Mucosa of rectum (tissue), 2 donors: Measurements from ENCODE around the gene CDC27.
"Not testable (repeated sequence)": the region's sequence is repeated elsewhere in the genome, so short reads cannot be mapped to it uniquely, and the experiment has no call there.

Source experiments
- H3K27ac ChIP-seq, 2 donors: one replicate each; pipeline ENCODE4 v1.7.0; 2013; ENCODE audit warnings: inconsistent platforms in 2 of 2, low read depth in 2 of 2, low read length in 2 of 2
- H3K27me3 ChIP-seq, 2 donors: one replicate each; pipeline ENCODE4 v1.7.0; 2013; ENCODE audit warnings: low read length in 2 of 2; ENCODE audit not compliant: control insufficient read depth in 2 of 2, insufficient read depth in 2 of 2
- H3K36me3 ChIP-seq, 2 donors: one replicate each; pipeline ENCODE4 v1.7.0; 2013; ENCODE audit warnings: low read length in 2 of 2; ENCODE audit not compliant: control insufficient read depth in 2 of 2, insufficient read depth in 2 of 2
- H3K4me1 ChIP-seq, 2 donors: one replicate each; pipeline ENCODE4 v1.7.0; 2013; ENCODE audit warnings: low read length in 2 of 2, mild to moderate bottlenecking in 1 of 2; ENCODE audit not compliant: control insufficient read depth in 2 of 2, insufficient read depth in 2 of 2
- H3K4me3 ChIP-seq, 2 donors: one replicate each; pipeline ENCODE4 v1.7.0; 2013; ENCODE audit warnings: low read length in 2 of 2
- H3K9ac ChIP-seq, 2 donors: one replicate each; pipeline ENCODE4 v1.7.0; 2013; ENCODE audit warnings: low read length in 2 of 2, low read depth in 1 of 2, mild to moderate bottlenecking in 1 of 2
- H3K9me3 ChIP-seq, 2 donors: one replicate each; pipeline ENCODE4 v1.7.0; 2013; ENCODE audit warnings: low read length in 2 of 2; ENCODE audit not compliant: control insufficient read depth in 2 of 2
- donor health status: healthy.
- donor health status: Normal muscosa, but diverticular disease.

CDC27 gene

GRCh38 chr17:47078801-47079200, 110.3 kb downstream of the CDC27 start:
- Histone ChIP-seq H3K4me1 (no peaks in the 10 kb centered on the region), H3K9ac (no peak overlapping the region), H3K9me3 (no peaks in the 10 kb centered on the region), H3K36me3 (no peaks in the 10 kb centered on the region), H3K4me3 (no peak overlapping the region), H3K27me3 (no peaks in the 10 kb centered on the region), H3K27ac (no peak overlapping the region)

GRCh38 chr17:47077576-47077975, 111.5 kb downstream of the CDC27 start:
- Histone ChIP-seq H3K9me3 (no peaks in the 10 kb centered on the region), H3K4me3 (no peak overlapping the region), H3K36me3 (no peaks in the 10 kb centered on the region), H3K4me1 (no peaks in the 10 kb centered on the region), H3K9ac (no peak overlapping the region), H3K27ac (no peak overlapping the region), H3K27me3 (no peaks in the 10 kb centered on the region)

- no peaks in the 10 kb centered on the region for H3K4me1 ChIP-seq
- no peak overlapping the region for H3K27ac ChIP-seq
- no peak overlapping the region for H3K4me3 ChIP-seq
- H3K9me3 ChIP-seq: no peaks in the 10 kb centered on the region
- no peaks in the 10 kb centered on the region for H3K36me3 ChIP-seq
- no peak overlapping the region for H3K9ac ChIP-seq
- no peaks in the 10 kb centered on the region for H3K27me3 ChIP-seq
Observed at GRCh38 chr17:47076171-47076570, 112.9 kb downstream of the CDC27 start.

GRCh38 chr17:47074361-47074760, 114.7 kb downstream of the CDC27 start:
- not testable (repeated sequence) for H3K36me3 ChIP-seq, H3K27me3 ChIP-seq, H3K4me1 ChIP-seq, H3K27ac ChIP-seq, H3K4me3 ChIP-seq, H3K9ac ChIP-seq, H3K9me3 ChIP-seq

GRCh38 chr17:47073629-47074028, 115.5 kb downstream of the CDC27 start:
- not testable (repeated sequence) for H3K27me3 ChIP-seq, H3K4me3 ChIP-seq, H3K36me3 ChIP-seq, H3K9me3 ChIP-seq, H3K4me1 ChIP-seq, H3K9ac ChIP-seq, H3K27ac ChIP-seq

GRCh38 chr17:47072886-47073285, 116.2 kb downstream of the CDC27 start:
- Histone ChIP-seq H3K4me3 (no peak overlapping the region), H3K27ac (no peak overlapping the region), H3K9ac (no peak overlapping the region), H3K9me3 (no peaks in the 10 kb centered on the region), H3K27me3 (no peaks in the 10 kb centered on the region), H3K4me1 (no peaks in the 10 kb centered on the region), H3K36me3 (no peaks in the 10 kb centered on the region)

GRCh38 chr17:47071171-47071570, 117.9 kb downstream of the CDC27 start:
- not testable (repeated sequence) for H3K9ac ChIP-seq, H3K27me3 ChIP-seq, H3K27ac ChIP-seq, H3K4me3 ChIP-seq, H3K4me1 ChIP-seq, H3K36me3 ChIP-seq, H3K9me3 ChIP-seq

GRCh38 chr17:47070266-47070665, 118.8 kb downstream of the CDC27 start:
- not testable (repeated sequence) for H3K27me3 ChIP-seq, H3K9me3 ChIP-seq, H3K4me1 ChIP-seq, H3K4me3 ChIP-seq, H3K27ac ChIP-seq, H3K36me3 ChIP-seq, H3K9ac ChIP-seq
